ENCODE data around the gene SPAG5. TPM values are rescaled to one million over a fixed set of nuclear protein-coding genes. Genes with fewer than 3 reads are reported as not detected.

SPAG5 gene
- total RNA-seq, 1 donor from 2014 or later: 141 TPM

GRCh38 chr17:28579526-28579925 is 19.3 kb downstream of the SPAG5 start:
- Mint-ChIP-seq H3K9me3 (no peaks in the 10 kb centered on the region), H3K4me3 (no peak overlapping the region), H3K27ac (no peak overlapping the region), H3K27me3 (ENCODE audit: insufficient read depth, low read depth) (peaks cover 7% of the 10 kb centered on the region), H3K36me3 (peaks cover 26% of the 10 kb centered on the region), H3K4me1 (peaks cover 12% of the 10 kb centered on the region)
- peaks cover 11% of the 10 kb centered on the region for H3K27me3 ChIP-seq
- H3K4me2 ChIP-seq: no peak overlapping the region
- H3K4me3 ChIP-seq: no peak overlapping the region
- no peak overlapping the region for H2AFZ ChIP-seq (replicated peaks)
- DNase-seq (ENCODE audit: low spot score): no peak
- H3K9ac ChIP-seq: no peak overlapping the region
- no peaks in the 10 kb centered on the region for H3K4me1 ChIP-seq
- H3F3A ChIP-seq (ENCODE audit: low read depth): peaks cover 28% of the 10 kb centered on the region
- H3K36me3 ChIP-seq: peaks cover 8% of the 10 kb centered on the region
- no peaks in the 10 kb centered on the region for H3K79me2 ChIP-seq (ENCODE audit: low read depth)
- H3K27ac ChIP-seq: no peak overlapping the region
- TF ChIP-seq EZH2 (IDR thresholded peaks at IDR 0.05) (no peak), CTCF (IDR thresholded peaks at IDR 0.05) (no peak), EZH2phosphoT487 (IDR thresholded peaks at IDR 0.05) (no peak)
- peaks cover 22% of the 10 kb centered on the region for H4K20me1 ChIP-seq (ENCODE audit: low read depth)
- no peaks in the 10 kb centered on the region for H3K9me3 ChIP-seq (ENCODE audit: low read depth)

- DNase-seq (ENCODE audit: low spot score): no peak
- Mint-ChIP-seq H3K36me3 (peaks cover 23% of the 10 kb centered on the region), H3K27me3 (ENCODE audit: insufficient read depth, low read depth) (peaks cover 9% of the 10 kb centered on the region), H3K27ac (no peak overlapping the region), H3K9me3 (no peaks in the 10 kb centered on the region), H3K4me1 (peaks cover 12% of the 10 kb centered on the region), H3K4me3 (no peak overlapping the region)
- H3K36me3 ChIP-seq: peaks cover 7% of the 10 kb centered on the region
- no peaks in the 10 kb centered on the region for H3K9me3 ChIP-seq (ENCODE audit: low read depth)
- TF ChIP-seq CTCF (IDR thresholded peaks at IDR 0.05) (no peak), EZH2 (IDR thresholded peaks at IDR 0.05) (no peak), EZH2phosphoT487 (IDR thresholded peaks at IDR 0.05) (no peak)
- peaks cover 11% of the 10 kb centered on the region for H3K27me3 ChIP-seq
- peaks cover 22% of the 10 kb centered on the region for H4K20me1 ChIP-seq (ENCODE audit: low read depth)
- H3F3A ChIP-seq (ENCODE audit: low read depth): peaks cover 28% of the 10 kb centered on the region
- no peak overlapping the region for H3K4me2 ChIP-seq
- no peak overlapping the region for H2AFZ ChIP-seq (replicated peaks)
- no peaks in the 10 kb centered on the region for H3K79me2 ChIP-seq (ENCODE audit: low read depth)
- H3K4me1 ChIP-seq: no peaks in the 10 kb centered on the region
- no peak overlapping the region for H3K27ac ChIP-seq
- no peak overlapping the region for H3K9ac ChIP-seq
- no peak overlapping the region for H3K4me3 ChIP-seq
Measured at GRCh38 chr17:28578246-28579195, 20.3 kb downstream of the SPAG5 start.

GRCh38 chr17:28577466-28577824 is 21.4 kb downstream of the SPAG5 start:
- Histone ChIP-seq H3K27me3 (peaks cover 19% of the 10 kb centered on the region), H3K79me2 (ENCODE audit: low read depth) (no peaks in the 10 kb centered on the region), H3K9ac (no peak overlapping the region), H3K4me3 (no peak overlapping the region), H2AFZ (replicated peaks) (no peak overlapping the region), H3F3A (ENCODE audit: low read depth) (peaks cover 29% of the 10 kb centered on the region), H3K9me3 (ENCODE audit: low read depth) (no peaks in the 10 kb centered on the region), H3K4me1 (no peaks in the 10 kb centered on the region), H3K4me2 (no peak overlapping the region), H4K20me1 (ENCODE audit: low read depth) (peaks cover 18% of the 10 kb centered on the region), H3K36me3 (peaks cover 2% of the 10 kb centered on the region), H3K27ac (no peak overlapping the region)
- Mint-ChIP-seq H3K4me3 (peak overlapping the region; percentile 83), H3K27ac (no peak overlapping the region), H3K36me3 (peaks cover 23% of the 10 kb centered on the region), H3K27me3 (ENCODE audit: insufficient read depth, low read depth) (peaks cover 13% of the 10 kb centered on the region), H3K9me3 (no peaks in the 10 kb centered on the region), H3K4me1 (peaks cover 14% of the 10 kb centered on the region)
- no peak for DNase-seq (ENCODE audit: low spot score)
- TF ChIP-seq EZH2phosphoT487 (IDR thresholded peaks at IDR 0.05): no peak
- TF ChIP-seq CTCF (IDR thresholded peaks at IDR 0.05): no peak
- TF ChIP-seq EZH2 (IDR thresholded peaks at IDR 0.05): no peak
